ENCODE measurements around the gene ALAS1.
"Not testable (repeated sequence)": the region's sequence is repeated elsewhere in the genome, so short reads cannot be mapped to it uniquely, and the experiment has no call there.

The ALAS1 gene

DNA sequence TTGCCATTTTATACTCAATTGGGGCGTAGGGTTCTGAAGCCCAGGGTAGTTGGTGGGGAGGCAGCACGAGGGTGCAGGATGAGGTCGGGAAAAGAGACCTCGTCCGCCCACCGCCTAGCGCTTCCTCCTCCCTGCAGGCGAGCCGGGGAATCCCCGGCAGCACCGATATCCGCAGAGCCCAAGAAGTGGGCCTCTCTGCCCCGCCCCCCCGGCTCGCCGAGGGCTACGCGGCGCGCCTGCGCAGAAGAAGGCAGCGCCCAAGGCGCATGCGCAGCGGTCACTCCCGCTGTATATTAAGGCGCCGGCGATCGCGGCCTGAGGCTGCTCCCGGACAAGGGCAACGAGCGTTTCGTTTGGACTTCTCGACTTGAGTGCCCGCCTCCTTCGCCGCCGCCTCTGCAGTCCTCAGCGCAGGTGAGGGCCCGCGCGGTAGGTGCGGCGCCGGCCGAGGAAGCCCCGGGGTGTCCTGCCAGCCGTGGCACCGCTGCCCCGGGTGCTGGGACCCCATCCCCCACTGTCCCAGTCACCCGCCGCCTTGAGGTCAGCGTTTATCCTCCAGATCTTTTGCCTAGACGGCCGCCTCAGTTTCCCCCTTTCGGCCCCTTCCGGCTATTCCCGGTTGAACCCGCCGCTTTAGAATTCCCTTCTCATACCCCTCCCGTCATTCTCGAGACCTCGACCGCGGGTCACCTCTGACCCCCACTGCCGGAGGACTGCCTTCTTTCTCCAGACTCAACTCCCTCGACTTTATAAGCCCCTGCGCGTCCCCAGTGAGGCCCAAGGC is at the start of gene ALAS1:
Gene ALAS1 (plus strand): TSS at position 319 of the 784 bp plus-strand sequence. CDS start 1,082 bp downstream, outside the sequence.
- peak; percentile 91 for DNase-seq (ENCODE audit: low read depth)

DNA sequence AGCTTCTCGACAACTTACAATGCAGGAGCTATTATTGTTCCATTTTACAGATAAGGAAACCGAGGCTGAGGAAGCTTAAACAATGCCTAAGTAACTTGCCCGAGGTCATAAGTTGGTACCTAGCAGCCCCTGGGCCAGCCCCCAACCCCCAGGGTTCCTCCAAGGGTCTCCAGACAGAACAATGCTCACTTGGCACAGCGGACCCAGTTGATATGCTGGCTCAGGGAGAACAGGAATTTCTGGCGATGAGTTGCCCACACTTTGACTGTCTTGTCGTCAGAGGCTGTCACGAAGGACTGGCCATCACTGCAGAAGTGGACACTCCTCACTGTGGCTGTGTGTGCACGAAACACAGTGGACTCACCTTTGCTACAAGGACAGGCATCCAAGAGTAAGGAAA is 48.9 kb upstream of the ALAS1 start:
- no peak for DNase-seq (ENCODE audit: low read depth)

DNA sequence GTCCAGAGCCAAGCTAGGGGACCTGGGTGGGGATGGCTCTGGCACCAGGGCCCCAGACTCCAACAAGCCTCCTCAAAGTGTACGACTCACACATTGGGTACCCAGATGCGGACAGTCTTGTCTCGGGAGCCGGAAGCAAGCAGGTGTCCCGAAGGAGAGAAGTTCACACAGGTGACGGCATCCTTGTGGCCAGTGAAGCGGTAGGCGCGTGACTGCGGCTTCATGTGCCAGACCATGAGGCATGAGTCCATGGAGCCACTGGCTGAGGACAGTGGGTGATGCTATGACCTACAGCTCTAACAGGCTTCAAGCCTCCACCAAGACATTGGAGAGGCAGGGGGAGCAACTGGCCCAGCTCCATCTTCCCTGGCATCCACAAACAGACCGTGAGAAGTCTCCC is 48.2 kb upstream of the ALAS1 start:
- no peak for DNase-seq (ENCODE audit: low read depth)

DNA sequence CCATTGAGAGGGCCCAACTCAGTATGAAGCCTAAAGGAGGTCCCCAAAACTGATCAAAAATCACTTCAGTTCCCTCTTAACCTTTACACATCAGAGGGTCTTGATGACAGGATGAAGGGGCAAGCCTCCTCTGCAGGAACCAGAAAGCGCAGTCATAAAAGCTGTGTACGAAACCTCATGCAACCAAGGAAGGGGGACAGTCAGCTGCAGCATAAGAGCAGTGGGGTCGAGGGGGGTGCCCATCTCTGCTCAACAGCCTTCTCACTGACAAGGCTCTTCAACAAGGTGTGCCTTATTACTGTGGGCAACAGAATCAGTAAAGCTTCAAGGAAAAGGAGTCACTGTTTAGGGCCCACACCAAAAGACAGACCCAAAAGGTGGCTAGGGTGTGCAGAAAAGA is 47.6 kb upstream of the ALAS1 start:
- no peak for DNase-seq (ENCODE audit: low read depth)

DNA sequence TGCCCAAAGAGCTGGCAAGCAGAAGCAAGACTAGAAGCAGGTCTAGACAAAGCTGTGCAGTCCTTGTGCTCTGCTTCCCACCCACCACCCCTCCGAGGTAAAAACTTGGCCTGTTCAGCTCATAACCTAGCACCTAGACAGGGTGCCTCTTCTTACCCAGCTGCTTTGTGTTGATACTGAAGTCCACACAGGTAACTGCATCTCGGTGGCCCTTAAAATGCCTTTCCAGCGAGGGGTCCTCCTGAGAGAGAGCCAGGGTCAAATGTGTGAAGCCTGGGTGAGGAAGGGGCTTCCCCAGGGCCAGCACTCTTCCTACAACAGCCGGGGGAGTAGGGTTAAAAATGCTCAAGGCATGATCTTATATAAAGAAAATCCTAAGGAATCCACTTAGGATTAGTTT is 47.1 kb upstream of the ALAS1 start:
- no peak for DNase-seq (ENCODE audit: low read depth)

DNA sequence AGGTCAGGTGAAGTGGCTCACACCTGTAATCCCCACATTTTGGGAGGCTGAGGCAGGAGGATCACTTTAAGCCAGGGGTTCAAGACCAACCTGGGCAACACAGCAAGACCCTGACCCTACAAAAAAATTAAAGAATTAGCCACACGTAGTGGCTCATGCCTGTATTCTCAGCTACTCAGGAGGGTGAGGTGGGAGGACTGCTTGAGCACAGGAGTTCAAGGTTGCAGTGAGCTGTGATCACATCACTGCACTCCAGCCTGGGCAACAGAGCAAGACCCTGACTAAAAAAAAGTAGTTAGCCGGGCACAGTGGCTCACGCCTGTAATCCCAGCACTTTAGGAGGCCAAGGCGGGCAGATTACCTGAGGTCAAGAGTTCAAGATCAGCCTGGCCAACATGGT is 46.0 kb upstream of the ALAS1 start:
- not testable (repeated sequence) for DNase-seq (ENCODE audit: low read depth)

DNA sequence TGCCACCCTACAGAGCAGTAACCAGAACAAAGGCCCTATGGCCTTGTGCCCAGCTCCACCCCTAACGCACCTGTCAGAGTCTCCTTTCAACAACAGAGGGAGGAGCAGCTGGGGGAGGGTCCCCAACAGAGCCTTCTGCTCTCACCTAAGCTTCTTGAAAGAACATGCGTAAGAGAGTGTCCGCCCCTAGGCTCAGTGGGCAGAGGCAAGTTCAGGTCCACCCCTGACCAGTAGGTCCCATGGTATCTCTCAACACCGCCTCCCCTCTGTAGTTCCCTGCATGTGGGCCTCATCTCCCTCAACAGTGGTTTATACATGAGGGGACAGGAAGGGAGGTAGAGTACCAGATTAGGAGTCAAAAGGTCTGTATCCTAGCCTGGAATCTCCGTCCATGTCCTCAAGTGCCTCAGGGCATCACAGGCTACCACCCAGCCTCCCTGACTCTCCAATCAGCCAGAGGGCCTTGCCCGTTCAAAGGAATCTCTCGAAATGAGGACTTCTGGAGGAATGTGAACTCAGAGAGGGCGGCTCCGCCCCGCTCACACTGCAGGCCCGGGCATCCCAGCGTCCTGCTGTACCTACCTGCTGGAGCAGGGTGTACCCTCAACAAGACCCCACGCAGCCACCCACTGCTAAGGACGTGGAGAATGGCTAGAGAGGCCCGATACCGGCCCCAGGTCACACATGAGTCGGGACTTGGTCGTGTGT is 44.4 kb upstream of the ALAS1 start:
- DNase-seq (ENCODE audit: low read depth): no peak

DNA sequence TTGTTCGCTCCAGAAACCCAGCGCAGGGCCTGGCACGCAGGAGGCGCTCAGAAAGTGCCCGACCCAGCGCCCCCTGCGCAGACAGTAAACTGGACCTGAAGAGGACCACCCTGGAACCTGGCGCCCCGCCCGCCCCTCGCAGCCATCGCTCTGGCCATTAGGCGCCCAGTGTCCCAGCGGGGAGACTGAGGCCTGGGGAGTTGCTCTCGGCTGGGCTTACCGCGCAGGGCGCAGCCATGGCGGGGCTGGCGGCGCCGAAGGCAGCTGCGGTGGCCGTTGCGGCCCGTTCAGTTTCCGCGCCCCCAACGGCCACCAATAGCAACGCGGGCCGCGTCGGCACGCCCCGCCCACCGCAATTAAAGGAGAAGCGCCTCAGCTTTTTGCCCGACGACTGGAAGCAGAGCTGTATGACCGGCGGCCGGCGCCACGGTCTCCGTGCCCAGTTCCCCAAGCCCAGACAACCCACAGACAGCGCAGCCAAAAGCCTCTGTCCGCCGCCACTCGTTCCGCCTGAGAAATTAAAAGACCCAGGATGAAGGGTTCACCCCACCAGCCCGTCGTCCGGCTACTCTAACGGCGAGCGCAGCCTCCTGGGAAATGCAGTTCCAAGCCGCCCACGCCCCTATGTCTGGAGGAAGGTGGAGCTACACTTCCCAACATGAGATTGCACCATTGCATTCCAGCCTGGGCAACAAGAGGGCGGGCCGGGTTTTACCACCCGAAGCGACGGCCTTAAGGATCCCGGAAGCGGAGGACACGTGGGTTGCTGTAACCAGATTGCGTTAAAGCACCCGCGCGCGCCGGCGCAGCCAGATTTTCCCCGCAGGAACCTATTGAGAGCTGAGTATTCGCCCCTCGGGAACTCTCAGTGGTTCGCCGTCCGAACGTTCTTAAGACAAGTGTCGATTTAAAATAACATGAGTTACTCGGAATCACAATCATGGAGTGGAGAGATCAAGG is 43.5 kb upstream of the ALAS1 start, which contains the start of gene POC1A:
Gene POC1A (minus strand): TSS at position 289 of the 960 bp plus-strand sequence. CDS start 51 bp downstream, at position 238.
- DNase-seq (ENCODE audit: low read depth): peak; percentile 75

DNA sequence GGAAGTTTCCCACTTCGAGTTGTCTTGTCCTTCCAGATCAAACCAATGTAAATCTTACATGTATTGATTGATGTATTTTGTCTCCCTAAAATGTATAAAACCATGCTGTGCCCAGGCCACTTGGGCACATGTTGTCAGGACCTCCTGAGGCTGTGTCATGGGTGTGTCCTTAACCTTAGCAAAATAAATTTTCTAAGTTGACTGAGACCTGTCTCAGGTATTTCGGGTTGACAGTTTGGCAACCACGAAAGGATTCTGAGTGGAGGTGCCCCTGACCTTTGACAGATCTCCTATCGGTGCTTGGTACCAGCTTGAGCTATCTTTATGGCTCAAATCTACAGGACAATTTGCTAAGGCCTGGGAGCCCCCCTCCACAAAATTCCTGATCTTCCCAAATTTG is 42.0 kb upstream of the ALAS1 start:
- no peak for DNase-seq (ENCODE audit: low read depth)

DNA sequence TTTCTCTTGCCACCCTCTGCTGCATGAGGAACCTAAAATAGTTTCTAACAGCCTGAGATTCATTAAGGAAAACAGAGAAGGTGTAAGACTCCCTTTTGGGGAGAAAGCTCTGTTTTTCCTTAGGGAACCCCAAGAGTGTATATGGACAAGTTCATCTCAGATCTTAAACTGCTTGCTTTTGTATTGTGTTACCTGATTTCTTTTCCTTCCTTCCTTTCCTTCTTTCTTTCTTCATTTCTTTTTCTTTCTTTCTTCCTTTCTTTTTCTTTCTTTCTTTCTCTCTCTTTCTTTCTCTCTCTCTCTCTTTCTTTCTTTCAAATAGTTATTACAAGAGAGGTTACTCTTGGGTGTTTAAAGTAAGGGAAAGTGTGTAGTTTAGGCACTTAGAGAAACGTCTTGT is 38.5 kb upstream of the ALAS1 start:
- no peak for DNase-seq (ENCODE audit: low read depth)

DNA sequence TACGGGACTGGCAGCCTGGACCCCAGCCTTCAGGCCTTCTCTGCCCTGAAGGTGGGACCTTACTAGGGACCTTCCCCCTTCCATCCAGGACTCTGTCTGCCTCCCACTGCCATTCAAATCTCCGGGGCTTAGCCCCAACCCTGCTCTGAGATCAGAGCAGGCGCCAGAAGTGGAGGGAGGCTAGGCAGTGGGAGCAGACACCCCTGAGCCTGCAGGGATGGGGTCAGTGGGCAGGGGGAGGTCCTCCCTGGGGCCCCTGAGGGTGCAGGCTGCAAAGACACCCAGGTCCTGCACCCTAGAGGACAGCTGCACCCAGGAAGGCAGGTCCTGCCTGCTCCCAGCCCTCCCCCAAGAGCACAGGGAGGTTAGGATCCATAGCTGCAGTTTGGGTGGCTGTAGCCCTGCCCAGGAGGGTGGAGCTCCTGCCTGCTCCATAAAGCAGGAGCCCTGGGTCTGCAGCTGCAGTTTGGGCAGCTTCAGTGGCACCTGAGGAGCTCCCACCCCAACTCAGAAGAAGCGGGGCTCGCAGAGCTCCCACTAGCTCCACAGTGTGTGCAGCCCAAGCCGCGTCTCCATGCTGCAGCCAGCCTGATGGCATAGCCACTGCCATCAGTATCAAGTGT is 35.6 kb upstream of the ALAS1 start:
- DNase-seq (ENCODE audit: low read depth): no peak

DNA sequence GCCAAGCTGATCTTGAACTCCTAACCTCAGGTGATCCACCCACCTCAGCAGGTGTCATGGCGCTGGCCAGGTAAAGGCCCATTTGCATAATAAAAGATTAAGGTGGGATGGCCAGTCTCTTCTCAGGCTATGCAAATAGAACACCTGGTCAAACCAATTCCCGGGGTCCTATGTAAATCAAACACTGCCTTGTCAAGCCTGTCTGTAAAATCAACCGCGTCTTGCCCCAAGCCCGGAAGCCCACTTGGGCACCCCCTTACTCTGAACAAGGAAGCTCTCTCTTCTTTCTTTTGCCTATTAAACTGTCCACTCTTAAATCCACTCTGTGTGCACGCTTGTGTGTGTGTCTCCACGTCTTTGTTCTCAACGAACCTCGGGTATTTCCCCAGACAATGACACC is 30.7 kb upstream of the ALAS1 start:
- no peak for DNase-seq (ENCODE audit: low read depth)

DNA sequence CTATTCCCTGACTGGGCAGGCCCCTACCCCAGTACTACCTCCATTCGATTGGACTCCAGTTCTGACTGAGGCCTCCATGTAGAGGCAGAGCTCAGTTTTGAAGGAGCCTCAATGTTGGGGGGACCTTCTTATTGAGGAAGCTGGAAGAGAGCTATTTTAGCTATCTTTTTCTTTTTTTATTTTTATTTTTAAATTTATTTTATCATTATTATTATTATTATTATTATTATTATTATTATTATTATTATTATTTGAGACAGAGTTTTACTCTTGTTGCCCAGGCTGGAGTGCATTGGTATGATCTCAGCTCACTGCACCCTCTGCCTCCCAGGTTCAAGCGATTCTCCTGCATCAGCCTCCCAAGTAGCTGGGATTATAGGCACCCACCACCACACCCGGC is 27.7 kb upstream of the ALAS1 start:
- DNase-seq (ENCODE audit: low read depth): not testable (repeated sequence)

DNA sequence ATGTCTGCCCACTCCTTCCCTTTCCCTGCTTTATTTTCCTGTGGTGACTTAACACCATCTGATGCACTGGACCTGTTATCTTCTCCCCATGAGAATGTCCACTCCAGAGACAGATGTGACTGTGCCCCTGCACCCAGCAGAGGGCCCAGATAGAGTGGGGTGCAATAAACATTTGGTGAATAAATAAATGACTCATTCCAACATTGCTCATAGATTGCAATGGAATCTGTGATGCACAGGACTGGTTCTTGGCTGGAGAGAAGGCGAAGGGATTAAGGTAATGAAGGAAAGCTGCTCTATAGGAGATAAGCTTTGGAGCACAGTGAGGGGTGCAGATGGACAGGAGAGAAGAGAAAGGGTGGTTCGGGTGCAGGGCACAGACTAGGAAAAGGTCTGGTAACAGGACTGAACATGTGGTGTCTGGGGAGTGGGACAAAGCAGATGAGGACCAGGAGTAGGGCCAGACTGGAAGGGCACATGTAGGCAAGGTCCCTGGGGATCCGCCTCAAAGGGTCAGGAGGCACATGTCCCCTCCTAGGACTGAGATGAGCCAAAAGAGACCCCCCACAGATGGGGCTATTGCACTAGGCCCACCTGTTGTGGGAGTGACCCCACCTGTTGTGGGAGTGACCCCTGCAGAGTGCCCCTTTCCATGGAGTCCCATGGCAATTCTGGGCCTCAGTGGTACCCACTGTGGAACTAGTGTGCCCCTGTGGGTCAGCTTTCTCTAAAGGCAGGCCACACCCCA is 26.3 kb upstream of the ALAS1 start:
- DNase-seq (ENCODE audit: low read depth): no peak

DNA sequence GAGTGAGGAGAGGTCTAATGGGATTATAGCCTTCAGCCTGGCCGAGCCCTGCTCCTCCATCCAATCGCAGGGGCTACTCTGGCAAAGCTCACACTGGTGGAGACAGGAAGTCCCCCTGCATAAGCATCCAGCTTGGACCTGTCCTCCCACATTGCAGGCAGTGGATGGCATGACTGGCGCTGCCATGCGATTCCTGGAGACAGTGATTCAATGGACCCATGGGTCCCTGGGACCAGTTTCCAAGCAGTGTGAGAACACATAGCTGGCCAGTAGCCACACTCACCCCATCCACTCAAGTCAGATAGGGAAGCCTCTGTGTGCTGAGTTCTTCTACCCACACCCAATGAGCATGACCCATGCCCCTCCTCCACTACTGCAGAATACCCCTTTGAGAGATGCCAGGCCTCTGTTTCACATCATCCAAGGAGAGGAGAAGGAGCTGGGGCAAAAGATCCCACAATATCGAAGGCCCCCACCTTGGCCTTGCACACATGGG is 25.6 kb upstream of the ALAS1 start:
- DNase-seq (ENCODE audit: low read depth): no peak

DNA sequence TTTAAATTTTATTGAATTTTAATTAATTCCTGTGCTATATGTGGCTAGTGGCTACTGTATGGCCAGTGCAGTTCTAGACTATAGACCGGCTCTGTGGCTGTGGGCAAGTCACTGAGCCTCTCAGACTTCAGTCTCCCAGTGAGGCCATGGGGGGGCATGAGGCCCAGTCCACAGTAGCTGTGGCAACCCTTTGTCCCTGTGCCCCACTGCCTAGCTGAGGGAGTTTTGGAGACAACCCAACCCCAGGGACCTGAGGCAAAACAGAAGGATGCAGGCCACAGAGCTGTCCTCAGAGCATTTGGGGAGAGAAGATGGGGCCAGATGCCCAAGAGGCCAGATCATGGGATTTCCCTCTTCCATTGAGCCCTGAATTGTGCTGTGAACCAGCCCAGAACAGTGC is 24.9 kb upstream of the ALAS1 start:
- no peak for DNase-seq (ENCODE audit: low read depth)

DNA sequence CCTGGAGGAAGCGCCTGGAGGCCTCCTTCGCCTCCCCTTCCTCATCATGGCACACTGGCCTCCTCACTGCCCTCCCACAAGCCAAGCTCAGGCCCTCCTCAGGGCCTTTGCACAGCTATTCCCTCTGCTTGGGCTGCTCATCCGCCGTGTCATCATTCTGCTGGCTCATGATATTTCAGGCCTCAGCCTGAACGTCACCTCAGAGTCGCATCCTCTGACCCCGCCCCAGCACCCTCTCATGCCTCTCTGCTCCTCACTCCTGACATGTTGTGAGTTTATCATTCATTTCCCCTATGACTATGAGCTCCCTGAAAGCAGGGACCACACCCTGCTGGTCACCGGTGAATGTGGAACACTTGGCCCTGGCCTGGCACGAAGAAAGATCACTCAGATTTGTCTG is 23.1 kb upstream of the ALAS1 start:
- DNase-seq (ENCODE audit: low read depth): no peak

DNA sequence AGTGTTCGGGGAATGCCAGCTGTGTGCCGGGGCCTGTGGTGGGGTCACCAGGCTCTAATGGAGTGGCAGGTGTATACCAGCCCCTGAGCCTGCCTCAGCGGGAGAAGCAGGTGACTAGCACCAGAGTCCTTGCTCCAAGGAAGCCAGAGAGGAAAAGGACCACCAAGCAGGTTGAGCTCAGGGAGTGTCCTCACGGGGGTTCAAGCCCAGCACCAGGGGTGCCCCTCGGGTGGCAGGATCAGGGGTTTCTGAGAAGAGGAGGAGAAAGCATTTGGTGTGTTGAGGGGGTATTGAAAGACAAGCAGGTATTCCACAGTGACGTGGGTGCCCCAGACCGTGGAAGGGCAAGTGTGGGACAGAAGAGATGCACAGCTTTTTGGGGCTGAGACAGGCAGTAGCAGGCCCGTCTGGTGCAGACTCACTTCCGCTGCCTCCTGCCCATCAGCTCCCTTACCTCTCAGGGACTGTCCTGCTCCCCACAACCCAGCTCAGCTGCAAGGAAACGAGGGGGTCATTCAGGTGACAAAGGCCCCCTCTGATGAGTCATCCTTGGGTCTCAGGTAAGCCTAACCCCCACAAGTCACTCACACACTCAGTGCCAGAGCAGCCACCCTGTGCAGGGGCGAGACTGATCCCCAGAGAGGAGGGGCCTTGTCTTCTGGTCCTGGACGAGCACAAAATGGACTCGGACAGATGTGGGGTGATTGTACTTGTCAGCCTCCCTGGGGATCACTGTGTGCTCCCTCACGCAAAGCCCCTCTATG is 22.4 kb upstream of the ALAS1 start:
- no peak for DNase-seq (ENCODE audit: low read depth)

DNA sequence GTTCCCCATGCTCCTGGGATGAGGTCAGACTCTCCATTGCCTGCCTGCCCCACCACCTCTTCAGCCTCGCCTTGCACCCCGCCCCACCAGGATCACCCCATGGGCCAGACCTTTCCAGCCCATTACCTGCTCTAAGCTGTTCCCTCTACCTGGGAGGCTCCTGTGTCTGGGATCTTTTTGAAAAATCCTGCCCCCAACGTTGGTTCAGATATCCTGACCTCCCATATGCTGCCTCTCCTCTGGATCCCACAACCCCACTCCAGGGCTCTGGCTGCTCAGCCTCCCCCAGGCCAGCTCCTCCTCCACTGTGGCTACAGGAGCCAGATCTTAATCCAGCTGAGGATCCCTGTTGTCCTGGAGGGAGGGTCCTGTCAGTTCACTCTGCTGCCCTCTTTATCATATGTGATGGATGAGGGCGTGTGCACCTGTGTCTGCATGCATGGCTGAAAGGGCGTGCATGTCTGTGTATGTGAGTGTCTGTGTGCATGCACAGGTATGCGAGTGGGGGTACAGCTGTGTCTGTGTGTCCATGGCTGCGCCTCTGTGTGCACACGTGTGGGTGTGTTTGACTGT is 21.7 kb upstream of the ALAS1 start:
- no peak for DNase-seq (ENCODE audit: low read depth)
